WTC11 (cell line): ENCODE measurements around the gene GRM8. TPM values are rescaled to one million over a fixed set of nuclear protein-coding genes. Genes with fewer than 3 reads are reported as not detected.

ENCODE experiments used
- ATAC-seq: fragments of 200-7000 bp; cut with Tn5 transposase; 2 replicates; pipeline ENCODE4 v1.10.0; 2021; ENCODE audit warnings: mild to moderate bottlenecking, moderate library complexity
- CTCF ChIA-PET: fragments of 300-600 bp; sonication (Branson Sonifier 250); formaldehyde crosslinking; loops from one replicate; lab custom pipeline; 2021; ENCODE audit warnings: antibody characterized with exemption; lab: Charles Lee
- POLR2A ChIA-PET: fragments of 350-600 bp; sonication (Branson Sonifier 250); formaldehyde crosslinking; loops from one replicate; lab custom pipeline; 2021; ENCODE audit warnings: antibody characterized with exemption; lab: Charles Lee
- DNase-seq: peaks from one replicate; pipeline ENCODE4 v3.0.0; 2021; ENCODE audit warnings: low spot score
- H3K27ac Mint-ChIP-seq: 2 replicates; pipeline ENCODE4 v1.8.0; 2021; ENCODE audit warnings: mixed read lengths
- H3K27me3 Mint-ChIP-seq: 2 replicates; pipeline ENCODE4 v1.8.0; 2021; ENCODE audit warnings: low read depth, mild to moderate bottlenecking, moderate library complexity, mixed read lengths
- H3K36me3 Mint-ChIP-seq: 2 replicates; pipeline ENCODE4 v1.8.0; 2021; ENCODE audit warnings: mixed read lengths
- H3K4me1 Mint-ChIP-seq: 2 replicates; pipeline ENCODE4 v1.8.0; 2022; ENCODE audit warnings: mixed read lengths
- H3K4me3 Mint-ChIP-seq: 2 replicates; pipeline ENCODE4 v1.8.0; 2021; ENCODE audit warnings: mild to moderate bottlenecking, moderate library complexity, mixed read lengths
- H3K9me3 Mint-ChIP-seq: 2 replicates; pipeline ENCODE4 v1.8.0; 2021; ENCODE audit warnings: mixed read lengths
- CTCF ChIP-seq: fragments of 200-600 bp; IDR thresholded peaks from 2 replicates; pipeline ENCODE4 v1.8.0; 2022; ENCODE audit warnings: antibody characterized with exemption
- E2F5 ChIP-seq: sonication (generic); formaldehyde crosslinking; IDR thresholded peaks from 2 replicates; pipeline ENCODE4 v1.8.1; 2022; ENCODE audit warnings: mild to moderate bottlenecking, moderate library complexity, missing genetic modification reagents
- EMX1 ChIP-seq: fragments of 250-450 bp; sonication (Bioruptor Pico); IDR thresholded peaks from 2 replicates; pipeline ENCODE4 v1.8.0; 2021; ENCODE audit warnings: mild to moderate bottlenecking
- FOXJ3 ChIP-seq: sonication (generic); formaldehyde crosslinking; IDR thresholded peaks from 2 replicates; pipeline ENCODE4 v1.9.0; 2021; ENCODE audit warnings: missing genetic modification reagents, mild to moderate bottlenecking, borderline replicate concordance
- GABPB1 ChIP-seq: sonication (generic); formaldehyde crosslinking; IDR thresholded peaks from 2 replicates; pipeline ENCODE4 v1.8.1; 2023; ENCODE audit warnings: mild to moderate bottlenecking, missing genetic modification reagents
- GTF2I ChIP-seq: fragments of 250-450 bp; sonication (Bioruptor Pico); conservative IDR thresholded peaks from 2 replicates; pipeline ENCODE4 v1.4.0; 2021; ENCODE audit warnings: mild to moderate bottlenecking
- IRF1 ChIP-seq: sonication (generic); formaldehyde crosslinking; IDR thresholded peaks from 2 replicates; pipeline ENCODE4 v1.8.0; 2023; ENCODE audit warnings: missing genetic modification reagents
- IRF2 ChIP-seq: sonication (generic); formaldehyde crosslinking; IDR thresholded peaks from 2 replicates; pipeline ENCODE4 v1.8.0; 2022; ENCODE audit warnings: low read depth, missing genetic modification reagents, borderline replicate concordance
- NFATC4 ChIP-seq: fragments of 250-450 bp; sonication (Bioruptor Pico); IDR thresholded peaks from 2 replicates; pipeline ENCODE4 v1.9.0; 2021; ENCODE audit warnings: mild to moderate bottlenecking
- NR1H2 ChIP-seq: sonication (generic); formaldehyde crosslinking; IDR thresholded peaks from 2 replicates; pipeline ENCODE4 v1.9.0; 2021; ENCODE audit warnings: mild to moderate bottlenecking, moderate library complexity, missing genetic modification reagents
- RORB ChIP-seq: fragments of 250-450 bp; sonication (Bioruptor Pico); IDR thresholded peaks from 2 replicates; pipeline ENCODE4 v1.9.0; 2021; ENCODE audit warnings: mild to moderate bottlenecking
- SMAD3 ChIP-seq: sonication (generic); formaldehyde crosslinking; IDR thresholded peaks from 2 replicates; pipeline ENCODE4 v1.8.0; 2022; ENCODE audit warnings: missing genetic modification reagents, mild to moderate bottlenecking, borderline replicate concordance
- TP53 ChIP-seq: sonication (generic); formaldehyde crosslinking; IDR thresholded peaks from 2 replicates; pipeline ENCODE4 v1.8.1; 2023; ENCODE audit warnings: mild to moderate bottlenecking, missing genetic modification reagents
- USF1 ChIP-seq: sonication (generic); formaldehyde crosslinking; IDR thresholded peaks from 2 replicates; pipeline ENCODE4 v1.8.0; 2022; ENCODE audit warnings: mild to moderate bottlenecking, missing genetic modification reagents
- ZNF232 ChIP-seq: sonication (generic); formaldehyde crosslinking; IDR thresholded peaks from 2 replicates; pipeline ENCODE4 v1.8.0; 2022; ENCODE audit warnings: mild to moderate bottlenecking, missing genetic modification reagents
- ZSCAN18 ChIP-seq: fragments of 250-450 bp; sonication (Bioruptor Pico); IDR thresholded peaks from 2 replicates; pipeline ENCODE4 v2.1.2; 2022; ENCODE audit warnings: mild to moderate bottlenecking, moderate library complexity
- total RNA-seq: library from RNA; stranded (reverse); gene quantifications from 3 replicates; pipeline ENCODE4 v1.2.3, GENCODE V29; 2021
- TF ChIP-seq, protein P1 (sequence below): sonication (generic); formaldehyde crosslinking; IDR thresholded peaks from 2 replicates; pipeline ENCODE4 v1.8.1; 2022; ENCODE audit warnings: low read depth, missing genetic modification reagents, borderline replicate concordance
- TF ChIP-seq, protein P2 (sequence below): sonication (generic); formaldehyde crosslinking; IDR thresholded peaks from 2 replicates; pipeline ENCODE4 v1.8.0; 2023; ENCODE audit warnings: missing genetic modification reagents, mild to moderate bottlenecking, borderline replicate concordance
- TF ChIP-seq, protein P3 (sequence below): sonication (generic); formaldehyde crosslinking; IDR thresholded peaks from 2 replicates; pipeline ENCODE4 v1.8.1; 2022; ENCODE audit warnings: low read depth, mild to moderate bottlenecking, moderate library complexity, missing genetic modification reagents, borderline replicate concordance

The GRM8 gene
- total RNA-seq, 1 experiment from 2014 or later: 2.3 TPM

DNA sequence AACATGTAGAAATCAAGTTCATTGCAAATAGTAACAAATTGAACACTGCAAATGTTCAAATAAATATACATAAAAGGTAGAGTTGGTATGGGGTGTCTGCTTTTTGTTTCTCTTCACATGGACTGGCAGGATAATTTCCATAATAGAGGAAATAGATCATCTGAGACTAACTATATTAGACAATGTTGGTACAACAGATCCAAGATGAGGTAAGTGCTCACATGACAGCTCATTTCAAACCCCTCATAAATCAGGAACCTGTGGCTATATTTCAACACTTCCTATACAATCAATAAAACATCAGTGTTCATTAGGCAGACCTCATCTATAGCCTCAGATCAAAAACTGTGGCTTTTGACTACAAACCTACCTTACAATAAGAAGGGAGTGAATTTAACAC lies 469.1 kb downstream of the GRM8 start:
- ChIA-PET POLR2A (no interaction called here), CTCF (no interaction called here)
- Mint-ChIP-seq H3K9me3 (no peaks in the 10 kb centered on the region), H3K27ac (no peak overlapping the region), H3K36me3 (no peaks in the 10 kb centered on the region), H3K4me3 (no peak overlapping the region), H3K27me3 (no peaks in the 10 kb centered on the region), H3K4me1 (peaks cover 9% of the 10 kb centered on the region)
- TF ChIP-seq IRF1 (no peak), NFATC4 (CRISPR knock-in tag) (no peak), TP53 (CRISPR knock-in tag) (no peak)
- no peak for ATAC-seq
- no peak for DNase-seq

DNA sequence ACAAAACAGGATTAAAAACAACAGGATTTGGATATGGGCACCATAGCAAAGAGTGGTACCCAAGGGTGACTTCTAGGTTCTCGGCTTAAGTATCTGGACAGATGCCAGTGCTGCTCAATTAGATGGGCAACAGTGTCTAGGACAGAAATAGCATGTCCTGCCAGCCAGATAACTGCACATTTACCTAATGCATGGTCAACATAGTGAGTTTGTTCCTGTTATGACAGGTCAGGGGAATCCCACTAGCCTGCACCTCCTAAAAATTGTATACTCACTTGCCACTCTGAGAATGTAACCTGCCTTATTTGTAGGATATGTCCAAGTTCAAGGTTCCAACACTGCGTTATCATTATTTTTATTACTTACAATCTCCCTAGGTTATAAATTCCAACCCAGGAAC lies 471.7 kb downstream of the GRM8 start:
- DNase-seq (no peak), ATAC-seq (no peak)
- POLR2A ChIA-PET: no interaction called here
- H3K4me3 Mint-ChIP-seq: no peak overlapping the region
- no peaks in the 10 kb centered on the region for H3K9me3 Mint-ChIP-seq
- no peaks in the 10 kb centered on the region for H3K27me3 Mint-ChIP-seq
- TF ChIP-seq FOXJ3 (CRISPR knock-in tag) (no peak), IRF2 (CRISPR knock-in tag) (no peak), EMX1 (no peak), RORB (CRISPR knock-in tag) (no peak), ZSCAN18 (CRISPR knock-in tag) (no peak), ZNF232 (CRISPR knock-in tag) (no peak), GABPB1 (CRISPR knock-in tag) (no peak), CTCF (no peak), GTF2I (CRISPR knock-in tag) (no peak), USF1 (no peak), NR1H2 (CRISPR knock-in tag) (no peak), SMAD3 (CRISPR knock-in tag) (no peak), E2F5 (CRISPR knock-in tag) (no peak)
- TF ChIP-seq, protein P1, sequence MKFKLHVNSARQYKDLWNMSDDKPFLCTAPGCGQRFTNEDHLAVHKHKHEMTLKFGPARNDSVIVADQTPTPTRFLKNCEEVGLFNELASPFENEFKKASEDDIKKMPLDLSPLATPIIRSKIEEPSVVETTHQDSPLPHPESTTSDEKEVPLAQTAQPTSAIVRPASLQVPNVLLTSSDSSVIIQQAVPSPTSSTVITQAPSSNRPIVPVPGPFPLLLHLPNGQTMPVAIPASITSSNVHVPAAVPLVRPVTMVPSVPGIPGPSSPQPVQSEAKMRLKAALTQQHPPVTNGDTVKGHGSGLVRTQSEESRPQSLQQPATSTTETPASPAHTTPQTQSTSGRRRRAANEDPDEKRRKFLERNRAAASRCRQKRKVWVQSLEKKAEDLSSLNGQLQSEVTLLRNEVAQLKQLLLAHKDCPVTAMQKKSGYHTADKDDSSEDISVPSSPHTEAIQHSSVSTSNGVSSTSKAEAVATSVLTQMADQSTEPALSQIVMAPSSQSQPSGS: no peak
- TF ChIP-seq, protein P2, sequence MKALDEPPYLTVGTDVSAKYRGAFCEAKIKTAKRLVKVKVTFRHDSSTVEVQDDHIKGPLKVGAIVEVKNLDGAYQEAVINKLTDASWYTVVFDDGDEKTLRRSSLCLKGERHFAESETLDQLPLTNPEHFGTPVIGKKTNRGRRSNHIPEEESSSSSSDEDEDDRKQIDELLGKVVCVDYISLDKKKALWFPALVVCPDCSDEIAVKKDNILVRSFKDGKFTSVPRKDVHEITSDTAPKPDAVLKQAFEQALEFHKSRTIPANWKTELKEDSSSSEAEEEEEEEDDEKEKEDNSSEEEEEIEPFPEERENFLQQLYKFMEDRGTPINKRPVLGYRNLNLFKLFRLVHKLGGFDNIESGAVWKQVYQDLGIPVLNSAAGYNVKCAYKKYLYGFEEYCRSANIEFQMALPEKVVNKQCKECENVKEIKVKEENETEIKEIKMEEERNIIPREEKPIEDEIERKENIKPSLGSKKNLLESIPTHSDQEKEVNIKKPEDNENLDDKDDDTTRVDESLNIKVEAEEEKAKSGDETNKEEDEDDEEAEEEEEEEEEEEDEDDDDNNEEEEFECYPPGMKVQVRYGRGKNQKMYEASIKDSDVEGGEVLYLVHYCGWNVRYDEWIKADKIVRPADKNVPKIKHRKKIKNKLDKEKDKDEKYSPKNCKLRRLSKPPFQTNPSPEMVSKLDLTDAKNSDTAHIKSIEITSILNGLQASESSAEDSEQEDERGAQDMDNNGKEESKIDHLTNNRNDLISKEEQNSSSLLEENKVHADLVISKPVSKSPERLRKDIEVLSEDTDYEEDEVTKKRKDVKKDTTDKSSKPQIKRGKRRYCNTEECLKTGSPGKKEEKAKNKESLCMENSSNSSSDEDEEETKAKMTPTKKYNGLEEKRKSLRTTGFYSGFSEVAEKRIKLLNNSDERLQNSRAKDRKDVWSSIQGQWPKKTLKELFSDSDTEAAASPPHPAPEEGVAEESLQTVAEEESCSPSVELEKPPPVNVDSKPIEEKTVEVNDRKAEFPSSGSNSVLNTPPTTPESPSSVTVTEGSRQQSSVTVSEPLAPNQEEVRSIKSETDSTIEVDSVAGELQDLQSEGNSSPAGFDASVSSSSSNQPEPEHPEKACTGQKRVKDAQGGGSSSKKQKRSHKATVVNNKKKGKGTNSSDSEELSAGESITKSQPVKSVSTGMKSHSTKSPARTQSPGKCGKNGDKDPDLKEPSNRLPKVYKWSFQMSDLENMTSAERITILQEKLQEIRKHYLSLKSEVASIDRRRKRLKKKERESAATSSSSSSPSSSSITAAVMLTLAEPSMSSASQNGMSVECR (CRISPR knock-in tag): no peak
- TF ChIP-seq, protein P3, sequence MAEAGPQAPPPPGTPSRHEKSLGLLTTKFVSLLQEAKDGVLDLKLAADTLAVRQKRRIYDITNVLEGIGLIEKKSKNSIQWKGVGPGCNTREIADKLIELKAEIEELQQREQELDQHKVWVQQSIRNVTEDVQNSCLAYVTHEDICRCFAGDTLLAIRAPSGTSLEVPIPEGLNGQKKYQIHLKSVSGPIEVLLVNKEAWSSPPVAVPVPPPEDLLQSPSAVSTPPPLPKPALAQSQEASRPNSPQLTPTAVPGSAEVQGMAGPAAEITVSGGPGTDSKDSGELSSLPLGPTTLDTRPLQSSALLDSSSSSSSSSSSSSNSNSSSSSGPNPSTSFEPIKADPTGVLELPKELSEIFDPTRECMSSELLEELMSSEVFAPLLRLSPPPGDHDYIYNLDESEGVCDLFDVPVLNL: no peak
- CTCF ChIA-PET: no interaction called here
- H3K36me3 Mint-ChIP-seq: no peaks in the 10 kb centered on the region
- peaks cover 28% of the 10 kb centered on the region for H3K4me1 Mint-ChIP-seq
- no peak overlapping the region for H3K27ac Mint-ChIP-seq
